GM19328 (cell line): Measurements from ENCODE around the gene OSTM1.

Experiments
- ATAC-seq: cut with Tn5 transposase; IDR thresholded peaks from one replicate; pipeline ENCODE4 v1.9.1; 2021; ENCODE audit warnings: mild to moderate bottlenecking, moderate library complexity; ENCODE audit not compliant: unreplicated experiment

Gene OSTM1

DNA sequence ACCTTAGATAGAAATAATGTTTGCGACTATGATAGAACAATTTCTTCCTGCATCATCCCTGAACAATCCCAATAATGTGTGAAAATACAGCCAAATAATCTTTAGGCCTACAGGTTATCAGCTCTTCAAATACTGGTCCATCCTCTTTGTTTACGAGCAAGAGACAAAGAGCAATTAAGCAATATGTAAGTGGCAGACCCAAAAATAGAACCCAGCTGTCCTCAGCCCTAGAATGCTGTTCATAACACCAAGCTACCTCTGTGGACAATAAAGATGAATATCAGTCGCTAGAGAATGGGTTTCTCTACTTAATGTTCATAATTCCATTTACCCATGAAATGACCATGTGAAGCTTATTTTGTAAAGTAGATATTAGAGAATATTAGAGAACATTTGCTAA lies 28.4 kb upstream of the OSTM1 start:
- ATAC-seq: no peak

DNA sequence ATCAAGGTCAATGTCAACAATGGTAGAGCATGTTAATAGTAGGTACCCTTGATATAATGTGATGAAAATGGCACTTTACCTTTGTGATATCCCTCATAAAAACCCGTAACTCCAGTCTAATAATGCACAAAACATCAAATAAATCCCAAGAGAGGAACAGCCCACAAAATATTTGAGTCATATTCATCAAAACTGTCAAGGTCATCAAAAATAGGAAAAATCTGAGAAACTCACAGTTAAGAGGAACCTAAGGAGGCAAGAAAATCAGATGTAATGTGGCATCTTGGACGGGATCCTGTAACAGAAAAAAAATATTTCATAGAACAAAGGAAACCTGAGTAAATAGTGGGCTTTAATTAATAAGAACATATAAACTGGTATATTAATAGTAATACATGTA lies 25.5 kb upstream of the OSTM1 start:
- no peak for ATAC-seq

DNA sequence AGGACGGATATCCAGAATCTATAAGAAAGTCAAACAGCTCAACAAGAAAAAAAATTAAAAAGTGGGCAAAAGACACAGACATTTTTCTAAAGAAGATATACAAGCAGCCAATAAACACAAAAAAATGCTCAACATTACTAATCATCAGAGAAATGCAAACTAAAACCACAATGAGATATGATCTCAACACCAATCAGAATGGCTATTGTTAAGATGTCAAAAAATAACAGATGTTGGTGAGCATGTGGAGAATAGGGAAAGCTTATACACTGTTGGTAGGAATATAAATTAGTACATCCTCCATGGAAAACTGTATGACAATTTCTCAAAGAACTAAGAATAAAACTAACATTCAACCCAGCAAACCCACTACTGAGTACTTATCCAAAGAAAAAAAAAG lies 23.3 kb upstream of the OSTM1 start:
- ATAC-seq: no peak

DNA sequence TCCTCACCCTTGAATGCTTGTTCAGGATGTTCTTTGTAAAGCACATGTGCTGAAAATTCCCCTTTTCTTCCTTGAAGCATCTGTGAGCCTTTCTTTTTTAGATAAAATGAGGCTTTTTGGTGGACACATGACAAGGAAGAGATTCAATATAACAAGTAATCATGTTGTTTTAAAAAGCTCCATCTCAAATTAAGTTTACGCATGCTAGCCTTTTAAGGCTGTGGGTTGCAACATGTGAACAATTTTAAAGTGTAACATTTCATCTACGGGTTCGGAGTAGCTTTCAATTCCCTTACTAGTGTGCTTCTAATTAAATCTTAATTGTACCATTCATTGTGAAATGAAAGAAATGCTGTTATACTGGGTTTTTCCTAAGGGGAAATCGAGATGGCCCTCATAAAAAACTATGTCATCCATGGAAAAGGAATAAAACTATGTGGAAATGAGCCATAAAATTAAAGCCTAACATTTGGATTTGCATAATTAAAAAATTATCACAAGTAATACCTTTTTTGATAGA lies 19.3 kb upstream of the OSTM1 start:
- no peak for ATAC-seq

DNA sequence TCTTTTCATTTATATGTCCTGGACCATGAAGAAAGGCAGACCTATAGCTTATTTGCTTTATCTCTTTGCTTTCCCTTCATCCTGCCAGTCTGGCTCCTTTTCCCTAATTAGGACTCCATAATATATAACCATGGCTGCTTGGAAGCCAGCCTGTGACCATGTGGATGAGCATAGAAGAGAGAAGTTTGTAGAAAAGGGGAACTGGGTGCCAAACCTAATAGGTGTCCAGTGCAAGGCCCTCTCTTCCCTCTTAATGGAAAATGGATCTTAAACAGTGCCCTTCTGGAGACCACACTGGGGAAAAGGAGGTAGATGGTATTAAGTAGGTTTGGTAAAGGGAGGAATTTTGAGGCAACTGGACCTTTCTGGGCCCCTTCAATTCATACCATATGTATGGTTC lies 16.7 kb upstream of the OSTM1 start:
- no peak for ATAC-seq

DNA sequence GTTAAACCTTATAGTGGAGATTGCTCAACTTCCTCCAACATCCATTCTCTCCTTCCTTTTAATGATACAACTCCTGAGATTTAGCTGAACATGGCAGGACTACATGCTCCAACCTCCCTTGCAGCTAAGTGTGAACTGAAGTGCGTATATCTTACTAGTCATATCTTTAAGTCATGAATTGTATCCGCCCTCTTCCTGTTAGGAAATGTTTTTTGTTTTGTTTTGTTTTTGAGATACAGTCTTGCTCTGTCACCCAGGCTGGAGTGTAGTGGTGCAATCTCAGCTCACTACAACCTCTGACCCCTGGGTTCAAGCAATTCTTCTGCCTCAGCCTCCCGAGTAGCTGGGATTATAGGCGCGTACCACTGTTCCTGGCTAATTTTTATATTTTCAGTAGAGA lies 8.8 kb upstream of the OSTM1 start:
- no peak for ATAC-seq

DNA sequence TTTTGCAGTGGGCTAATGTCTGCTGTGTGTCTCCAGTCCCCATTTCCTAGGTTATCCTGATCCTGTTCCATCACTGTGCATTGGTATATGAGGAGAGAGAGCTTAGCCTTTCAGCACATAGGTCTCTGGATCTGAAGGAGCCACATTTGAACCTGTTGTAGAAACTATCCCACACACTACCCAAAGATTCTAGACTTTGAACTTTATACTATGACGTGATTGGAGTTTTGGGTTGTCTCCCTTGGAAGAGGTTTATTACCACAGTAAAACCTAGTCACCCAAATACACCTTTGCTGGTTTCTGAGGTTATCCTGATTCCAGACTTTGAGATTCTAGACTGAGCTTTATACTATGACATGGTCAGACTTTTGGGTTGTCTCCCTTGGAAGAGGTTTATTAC lies 8.0 kb upstream of the OSTM1 start:
- ATAC-seq: no peak

DNA sequence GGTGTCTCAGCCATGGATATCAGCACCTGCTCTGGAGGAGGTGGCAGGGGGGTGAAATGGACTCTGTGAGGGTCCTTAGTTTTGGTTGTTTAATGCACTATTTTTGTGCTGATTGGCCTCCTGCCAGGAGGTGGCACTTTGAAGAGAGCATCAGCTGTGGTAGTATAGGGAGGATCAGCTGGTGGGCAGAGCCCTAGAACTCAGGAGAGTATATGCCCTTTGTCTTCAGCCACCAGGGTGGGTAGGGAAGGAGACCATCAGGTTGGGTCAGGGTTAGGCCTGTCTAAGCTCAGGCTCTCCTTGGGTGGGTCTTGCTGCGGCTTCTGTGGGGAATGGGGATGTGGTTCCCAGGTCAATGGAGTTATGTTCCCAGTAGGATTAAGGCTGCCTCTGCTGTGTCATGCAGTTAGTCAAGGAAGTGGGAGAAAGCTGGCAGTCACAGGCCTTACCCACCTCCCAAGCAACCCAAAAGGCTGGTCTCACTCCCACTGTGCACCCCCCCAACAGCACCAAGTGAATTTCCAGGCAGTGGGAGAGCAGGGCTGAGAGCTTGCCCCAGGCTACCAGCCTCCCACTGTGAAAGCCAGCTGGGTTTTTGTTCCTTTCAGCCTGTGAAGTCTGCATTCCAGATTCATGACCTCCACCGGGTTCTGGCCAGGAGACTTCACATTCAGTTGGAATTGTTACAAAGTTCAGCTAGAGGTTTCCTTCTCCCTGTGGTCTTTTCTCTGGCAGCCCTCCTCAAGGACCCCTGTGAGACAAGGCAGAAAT lies 5.7 kb upstream of the OSTM1 start:
- no peak for ATAC-seq

DNA sequence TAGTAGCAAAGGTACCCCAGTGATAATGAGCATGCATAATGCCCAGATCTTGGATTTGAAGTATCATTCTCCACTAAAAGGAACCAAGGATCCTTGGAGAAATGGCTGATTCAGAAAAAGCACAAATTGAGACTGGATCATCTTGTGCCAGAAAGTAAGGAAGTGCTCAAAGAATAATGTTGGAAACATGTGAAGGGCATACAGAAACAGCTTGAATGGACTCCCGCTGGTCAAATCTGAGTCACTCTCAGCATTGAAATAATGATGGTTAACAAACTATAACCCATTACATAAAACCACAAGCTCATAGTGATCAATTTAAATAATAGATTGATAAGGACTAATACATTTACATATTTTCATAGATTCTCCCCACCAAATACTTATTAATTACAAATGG lies 3.6 kb upstream of the OSTM1 start:
- no peak for ATAC-seq

DNA sequence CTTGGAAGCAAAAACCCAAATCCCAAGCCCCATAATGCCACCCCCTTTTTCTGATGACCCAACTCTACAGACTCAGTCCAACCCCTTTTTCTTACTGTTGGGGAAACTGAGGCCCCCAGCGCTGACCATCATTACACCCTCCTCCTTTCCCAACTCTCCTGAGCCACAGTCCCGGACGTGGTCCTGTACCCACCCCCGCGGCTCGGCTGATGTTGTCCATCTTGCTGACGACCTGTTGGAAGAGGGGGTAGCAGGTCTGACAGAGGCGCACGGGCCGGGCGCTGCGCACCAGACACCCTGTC lies 533 bp downstream of the OSTM1 start:
- ATAC-seq: peak; percentile 32

DNA sequence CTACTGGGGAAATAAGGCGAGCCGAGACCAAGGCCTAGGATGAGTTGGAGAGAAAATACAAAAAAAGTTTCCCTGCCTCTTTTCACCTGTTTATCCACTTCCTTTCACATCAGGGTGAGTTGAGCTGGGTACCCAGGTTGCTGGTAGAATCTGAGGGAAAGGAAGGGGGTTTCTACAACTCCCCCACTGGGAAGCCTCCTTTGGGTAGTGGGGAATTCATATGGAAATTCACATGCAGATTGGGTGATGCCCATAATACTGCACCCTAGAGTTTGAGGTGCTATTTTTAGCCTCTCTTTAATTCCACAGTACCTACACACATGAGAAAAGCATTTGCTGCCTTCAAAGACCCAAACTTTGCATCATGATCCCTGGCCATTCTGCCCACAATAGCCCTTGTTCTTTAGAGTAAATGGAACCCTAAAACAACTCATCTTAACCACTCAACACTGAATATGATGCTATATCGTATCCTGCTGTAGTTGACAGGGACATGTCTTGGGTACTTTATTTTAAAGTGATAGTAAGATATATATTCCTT lies 2.7 kb downstream of the OSTM1 start:
- no peak for ATAC-seq

DNA sequence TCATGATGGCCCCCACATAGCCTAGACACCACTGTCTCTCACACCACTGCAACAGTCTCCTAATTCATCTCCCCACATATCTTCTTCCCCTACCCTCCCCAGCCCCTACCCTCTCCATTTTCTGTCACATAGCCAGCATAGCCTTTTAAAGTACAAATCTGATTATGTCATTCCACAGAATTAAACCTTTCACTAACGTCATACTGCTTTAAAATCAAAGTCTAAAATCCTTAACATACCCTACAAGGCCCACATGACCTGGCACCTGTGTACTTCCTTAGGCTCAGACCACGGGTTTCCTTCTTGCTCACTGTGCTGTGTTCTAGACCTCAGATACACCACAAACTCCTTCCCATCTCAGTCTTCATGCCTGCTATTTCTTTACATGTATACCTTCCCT lies 5.9 kb downstream of the OSTM1 start:
- ATAC-seq: no peak

DNA sequence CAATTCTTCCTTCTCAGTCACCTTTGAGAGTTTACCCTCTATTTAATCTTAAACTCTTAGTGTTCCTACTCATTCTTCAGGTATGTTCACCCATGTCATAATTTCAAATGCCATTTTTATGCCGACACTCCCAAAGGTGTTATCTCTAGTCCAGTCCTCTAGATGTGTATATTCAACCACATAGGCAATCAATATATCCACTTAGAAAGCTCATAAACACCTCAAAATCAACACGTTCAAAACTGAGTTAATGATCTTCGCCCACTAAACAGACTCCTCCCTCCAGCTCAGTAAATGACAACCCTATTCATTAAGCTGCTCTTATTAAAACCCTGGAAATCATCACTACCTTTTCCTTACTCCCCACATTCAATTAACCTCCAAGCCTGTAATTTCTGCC lies 6.4 kb downstream of the OSTM1 start:
- no peak for ATAC-seq

DNA sequence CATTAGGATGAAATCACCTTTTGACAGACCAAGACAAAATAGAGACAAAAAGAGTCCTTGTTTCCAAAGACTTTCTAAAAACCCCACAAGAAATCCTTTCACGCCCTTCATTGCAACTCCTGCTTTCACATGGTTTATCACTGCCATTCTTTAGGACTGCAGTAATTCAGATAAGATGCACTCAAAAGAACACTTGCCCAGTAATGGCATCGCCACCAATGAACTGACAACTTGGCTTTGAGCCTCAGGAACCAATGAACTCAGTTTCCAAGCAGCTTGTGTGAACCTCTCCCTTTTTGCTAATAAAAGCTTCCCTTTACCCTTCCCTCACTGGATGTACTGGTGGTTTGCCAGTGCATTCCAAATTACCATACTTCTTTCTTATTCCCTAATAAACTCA lies 21.8 kb downstream of the OSTM1 start:
- no peak for ATAC-seq

DNA sequence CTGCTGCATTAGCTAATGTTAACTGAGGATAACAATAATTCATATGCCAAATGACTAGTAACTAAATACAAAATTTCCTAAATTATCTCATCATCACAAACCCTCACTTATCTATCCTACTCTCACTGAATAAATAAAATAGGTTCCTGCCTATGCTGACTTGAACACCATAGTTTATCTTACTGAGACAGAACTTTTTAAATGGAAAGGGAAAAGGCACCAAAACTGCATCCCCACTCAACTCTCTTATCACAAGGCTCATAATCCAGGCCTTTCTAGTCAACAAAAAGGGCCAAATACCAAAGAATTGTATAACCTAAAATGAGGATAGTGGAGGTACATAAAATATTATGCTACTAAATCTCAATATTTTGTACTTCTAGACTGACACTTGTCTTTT lies 23.1 kb downstream of the OSTM1 start:
- ATAC-seq: no peak

DNA sequence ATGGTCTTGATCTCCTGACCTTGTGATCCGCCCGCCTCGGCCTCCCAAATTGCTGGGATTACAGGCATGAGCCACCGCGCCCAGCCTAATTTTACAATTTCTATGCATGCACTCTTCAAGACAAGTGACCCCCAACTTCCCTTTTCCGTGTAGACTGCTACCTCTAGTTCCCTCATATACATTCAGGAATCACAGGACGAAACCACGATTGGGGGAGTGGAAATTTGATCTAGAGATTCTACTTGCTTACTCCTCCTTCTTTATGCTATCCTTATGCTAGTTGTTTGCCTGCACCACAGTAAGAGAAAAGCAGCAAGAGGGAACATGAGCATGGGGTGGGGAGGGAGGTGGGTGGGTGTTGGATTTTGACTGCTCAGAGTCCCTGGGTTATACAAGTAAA lies 34.9 kb downstream of the OSTM1 start:
- no peak for ATAC-seq

DNA sequence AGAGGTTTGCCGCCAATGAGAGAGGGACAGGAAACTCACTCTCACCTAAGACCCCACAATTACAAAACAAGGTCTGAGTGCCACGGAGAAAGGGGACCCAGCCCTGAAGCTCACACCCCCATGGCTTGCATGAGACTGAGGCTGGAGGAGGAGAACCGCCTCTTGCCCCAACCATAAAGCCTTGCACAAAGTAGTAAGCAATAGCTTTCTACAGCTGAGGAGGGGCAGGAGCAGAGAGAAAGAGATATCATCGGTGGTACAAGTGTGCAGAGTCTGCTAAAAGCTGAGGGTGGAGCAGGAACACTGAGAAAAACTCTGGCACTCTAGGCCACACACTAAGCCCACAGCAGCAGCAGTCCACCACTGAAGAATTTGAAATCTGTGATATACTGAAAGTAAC lies 37.7 kb downstream of the OSTM1 start:
- ATAC-seq: no peak

DNA sequence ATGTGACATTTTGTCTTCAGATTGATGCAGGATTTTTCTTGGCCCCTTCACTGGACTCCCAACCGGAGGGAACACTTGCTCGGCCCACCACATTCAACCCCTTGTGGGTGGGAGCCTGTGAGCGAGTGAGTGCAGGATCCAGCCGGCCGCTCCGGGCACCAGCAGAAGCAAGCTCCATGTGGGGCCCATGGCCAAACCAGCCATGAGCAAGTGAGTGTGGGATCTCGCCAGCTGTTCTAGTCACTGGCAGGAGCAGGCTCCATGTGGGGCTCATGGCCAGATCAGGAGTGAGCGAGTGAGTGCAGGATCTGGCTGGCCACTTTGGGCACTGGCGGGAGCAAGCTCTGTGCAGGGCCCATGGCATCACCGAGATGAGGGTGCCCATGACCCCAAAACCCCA lies 42.6 kb downstream of the OSTM1 start:
- ATAC-seq: no peak

DNA sequence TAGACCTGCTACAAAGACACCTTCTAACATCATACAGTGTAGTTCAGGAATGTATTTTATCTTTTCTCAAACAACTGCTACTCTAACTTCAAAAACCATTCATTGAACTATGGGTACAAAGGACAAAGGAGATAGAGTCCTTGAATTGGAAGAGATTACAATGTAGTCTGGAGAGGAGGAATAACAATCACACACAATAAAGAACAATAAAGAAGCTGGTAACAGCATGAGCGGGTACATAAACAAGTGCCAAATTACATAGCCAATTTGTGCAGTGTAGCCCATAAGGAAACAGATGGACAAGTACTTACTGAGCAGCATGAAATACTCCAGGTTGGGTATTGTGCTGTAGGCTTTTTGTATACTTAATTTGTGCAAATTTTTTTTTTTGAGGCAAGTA lies 44.3 kb downstream of the OSTM1 start:
- no peak for ATAC-seq

DNA sequence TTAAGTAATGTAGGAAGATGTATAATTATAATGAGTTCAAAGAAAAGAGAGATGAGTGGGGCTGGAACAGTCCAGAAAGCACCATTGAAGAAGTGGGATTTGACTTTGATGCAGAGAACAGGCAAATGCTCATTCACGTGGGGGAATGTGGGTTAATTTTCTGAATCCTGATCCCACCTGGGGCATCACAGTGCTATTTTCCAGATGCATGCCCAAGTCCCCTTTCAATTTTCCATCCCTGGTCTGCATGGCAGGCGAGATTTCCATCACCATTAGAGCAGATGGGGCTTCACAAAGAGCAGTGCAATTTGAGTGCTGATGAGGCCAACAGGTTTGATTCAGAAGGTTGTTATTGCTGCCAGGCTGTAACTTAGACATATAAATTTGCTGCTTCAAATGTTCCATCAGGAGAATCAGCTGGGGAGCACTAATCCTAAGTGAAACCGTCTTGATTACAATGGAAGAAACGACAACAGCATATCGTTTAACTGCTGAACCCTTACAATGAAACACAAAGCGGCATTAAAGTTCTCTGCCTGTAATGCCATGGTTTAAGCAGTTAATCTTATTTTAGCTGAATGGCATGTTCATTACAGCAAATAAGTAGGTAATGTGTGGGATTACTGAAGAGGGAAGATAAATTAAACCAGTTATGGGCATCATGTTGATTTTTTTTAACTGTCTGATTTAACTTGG lies 45.2 kb downstream of the OSTM1 start:
- ATAC-seq: no peak

DNA sequence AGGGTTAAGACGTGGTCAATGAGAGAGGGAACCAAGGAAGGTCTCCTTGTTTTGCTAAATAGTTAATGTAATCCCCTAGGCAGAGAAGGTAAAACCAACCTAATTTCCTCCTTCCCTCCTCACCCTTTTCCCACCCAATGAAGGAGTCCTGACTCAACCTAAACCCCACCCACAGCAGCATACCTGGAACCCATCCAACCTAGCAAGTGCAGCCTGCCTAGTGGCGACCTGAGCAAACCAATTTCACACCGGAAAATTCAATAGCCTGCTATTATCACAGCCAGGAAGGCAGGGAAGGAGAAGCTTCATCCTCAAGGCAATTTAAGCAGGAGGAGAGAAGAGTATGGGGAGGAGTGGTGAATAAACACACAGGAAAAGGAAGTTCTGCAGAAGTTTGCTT lies 46.9 kb downstream of the OSTM1 start:
- ATAC-seq: no peak

DNA sequence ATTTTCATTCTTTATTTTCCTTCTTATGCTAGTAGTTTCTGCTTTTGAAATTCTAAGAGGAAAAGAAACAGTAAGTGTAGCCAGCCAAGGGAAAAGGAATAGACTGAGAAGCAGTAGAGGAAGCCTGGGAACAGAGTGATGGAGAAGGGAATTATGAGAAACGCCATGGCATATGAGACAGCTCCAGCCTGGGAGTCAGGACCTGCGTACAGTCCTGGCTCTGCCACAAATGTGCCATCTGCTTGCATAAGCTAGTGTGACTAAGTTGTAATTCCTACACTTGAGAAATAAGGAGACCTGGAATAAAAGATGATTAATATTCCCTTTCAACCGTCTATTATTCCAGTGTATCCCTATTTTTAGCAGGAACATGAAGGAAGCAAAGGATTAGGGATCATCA lies 47.5 kb downstream of the OSTM1 start:
- ATAC-seq: no peak
